Neural progenitor cell (in vitro differentiated cells): ENCODE measurements around the gene ZNF771. TPM values are rescaled to one million over a fixed set of nuclear protein-coding genes. Genes with fewer than 3 reads are reported as not detected.

Source experiments
- DNase-seq: peaks from one replicate; pipeline ENCODE4 v3.0.0-alpha.2; 2016; ENCODE audit warnings: low spot score
- H2AFZ ChIP-seq: fragments of 200-600 bp; sonication (generic); replicated peaks from 2 replicates; pipeline ENCODE4 v1.6.1; 2016; ENCODE audit warnings: antibody characterized with exemption
- H3F3A ChIP-seq: fragments of 200-600 bp; sonication (generic); 2 replicates; pipeline ENCODE4 v1.6.1; 2016; ENCODE audit warnings: antibody characterized with exemption, low read depth
- H3K27ac ChIP-seq: fragments of 200-600 bp; sonication (generic); 2 replicates; pipeline ENCODE4 v1.5.1; 2016; ENCODE audit warnings: mild to moderate bottlenecking
- H3K27me3 ChIP-seq: fragments of 200-600 bp; sonication (generic); 2 replicates; pipeline ENCODE4 v1.6.1; 2016; ENCODE audit warnings: mild to moderate bottlenecking, moderate library complexity
- H3K36me3 ChIP-seq: fragments of 200-600 bp; sonication (generic); 2 replicates; pipeline ENCODE4 v1.5.1; 2016
- H3K4me1 ChIP-seq: fragments of 200-600 bp; sonication (generic); 2 replicates; pipeline ENCODE4 v1.6.1; 2016; ENCODE audit warnings: mixed run types
- H3K4me2 ChIP-seq: fragments of 200-600 bp; sonication (generic); 2 replicates; pipeline ENCODE4 v1.6.1; 2016
- H3K4me3 ChIP-seq: fragments of 200-600 bp; sonication (generic); 2 replicates; pipeline ENCODE4 v1.5.1; 2016
- H3K79me2 ChIP-seq: fragments of 200-600 bp; sonication (generic); 2 replicates; pipeline ENCODE4 v1.6.1; 2016; ENCODE audit warnings: low read depth
- H3K9ac ChIP-seq: fragments of 200-600 bp; sonication (generic); 2 replicates; pipeline ENCODE4 v1.6.1; 2016
- H3K9me3 ChIP-seq: fragments of 200-600 bp; sonication (generic); 2 replicates; pipeline ENCODE4 v1.5.1; 2016; ENCODE audit warnings: low read depth
- H4K20me1 ChIP-seq: fragments of 200-600 bp; sonication (generic); 2 replicates; pipeline ENCODE4 v1.6.1; 2016; ENCODE audit warnings: low read depth
- H3K27ac Mint-ChIP-seq: 3 replicates; pipeline ENCODE4 v1.8.0; 2021; ENCODE audit warnings: mixed read lengths
- H3K27me3 Mint-ChIP-seq: 2 replicates; pipeline ENCODE4 v1.8.0; 2022; ENCODE audit warnings: low read depth, mild to moderate bottlenecking, inconsistent platforms, moderate library complexity, mixed read lengths; ENCODE audit not compliant: insufficient read depth
- H3K36me3 Mint-ChIP-seq: 3 replicates; pipeline ENCODE4 v1.8.0; 2021; ENCODE audit warnings: mixed read lengths
- H3K4me1 Mint-ChIP-seq: 3 replicates; pipeline ENCODE4 v1.8.0; 2021; ENCODE audit warnings: mixed read lengths
- H3K4me3 Mint-ChIP-seq: 3 replicates; pipeline ENCODE4 v1.8.0; 2021; ENCODE audit warnings: mild to moderate bottlenecking, moderate library complexity, mixed read lengths
- H3K9me3 Mint-ChIP-seq: 3 replicates; pipeline ENCODE4 v1.8.0; 2020; ENCODE audit warnings: mixed read lengths
- CTCF ChIP-seq: fragments of 200-600 bp; sonication (generic); IDR thresholded peaks from 2 replicates; pipeline ENCODE4 v1.5.1; 2017; ENCODE audit warnings: antibody characterized with exemption, mild to moderate bottlenecking
- EZH2 ChIP-seq: fragments of 200-600 bp; sonication (generic); IDR thresholded peaks from 2 replicates; pipeline ENCODE4 v1.6.1; 2017; ENCODE audit warnings: antibody characterized with exemption, mild to moderate bottlenecking, moderate library complexity
- EZH2phosphoT487 ChIP-seq: fragments of 200-600 bp; sonication (generic); IDR thresholded peaks from 2 replicates; pipeline ENCODE4 v1.6.1; 2017; ENCODE audit warnings: antibody characterized with exemption
- total RNA-seq: library from RNA; depleted of rRNA; stranded (reverse); fragments of >200 nt; gene quantifications from 2 replicates; pipeline ENCODE4 v1.2.3, GENCODE V29; 2015; ENCODE audit warnings: low replicate concordance

ZNF771 gene
- total RNA-seq, 1 donor from 2014 or later, result 6.0 TPM

GRCh38 chr16:30430428-30430970 is 23.1 kb downstream of the ZNF771 start:
- H3K27ac Mint-ChIP-seq, result no peak overlapping the region
- H3K27me3 Mint-ChIP-seq, result peaks cover 5% of the 10 kb centered on the region
- DNase-seq, result no peak
- peaks cover 5% of the 10 kb centered on the region for H3K4me1 Mint-ChIP-seq
- H3K4me3 Mint-ChIP-seq, result no peak overlapping the region
- no peak overlapping the region for H3K27ac ChIP-seq
- peaks cover 11% of the 10 kb centered on the region for H3K36me3 Mint-ChIP-seq
- H3K4me2 ChIP-seq, result peak overlapping the region; percentile 49
- peak overlapping the region; percentile 87 for H2AFZ ChIP-seq
- no peaks in the 10 kb centered on the region for H3K9me3 ChIP-seq
- peaks cover 12% of the 10 kb centered on the region for H3K4me1 ChIP-seq
- no peak overlapping the region for H3K4me3 ChIP-seq
- TF ChIP-seq EZH2, result no peak
- peak; percentile 36 for TF ChIP-seq EZH2phosphoT487
- peak; percentile 10 for TF ChIP-seq CTCF
- H3K36me3 ChIP-seq, result no peaks in the 10 kb centered on the region
- no peaks in the 10 kb centered on the region for H3K9me3 Mint-ChIP-seq
- H4K20me1 ChIP-seq, result no peaks in the 10 kb centered on the region
- H3K27me3 ChIP-seq, result peaks cover 7% of the 10 kb centered on the region
- H3K79me2 ChIP-seq, result peaks cover 31% of the 10 kb centered on the region
- peaks cover 15% of the 10 kb centered on the region for H3F3A ChIP-seq
- no peak overlapping the region for H3K9ac ChIP-seq

- Histone ChIP-seq H3K36me3 (no peaks in the 10 kb centered on the region), H3K4me1 (peaks cover 4% of the 10 kb centered on the region), H3F3A (peaks cover 10% of the 10 kb centered on the region), H3K79me2 (no peaks in the 10 kb centered on the region), H3K27ac (no peak overlapping the region), H3K4me3 (no peak overlapping the region), H2AFZ (no peak overlapping the region), H3K9ac (no peak overlapping the region), H3K27me3 (peaks cover 7% of the 10 kb centered on the region), H4K20me1 (no peaks in the 10 kb centered on the region), H3K9me3 (no peaks in the 10 kb centered on the region), H3K4me2 (no peak overlapping the region)
- peaks cover 6% of the 10 kb centered on the region for H3K27me3 Mint-ChIP-seq
- H3K4me3 Mint-ChIP-seq, result no peak overlapping the region
- H3K36me3 Mint-ChIP-seq, result no peaks in the 10 kb centered on the region
- no peaks in the 10 kb centered on the region for H3K9me3 Mint-ChIP-seq
- no peak overlapping the region for H3K27ac Mint-ChIP-seq
- no peak for DNase-seq
- H3K4me1 Mint-ChIP-seq, result no peaks in the 10 kb centered on the region
- TF ChIP-seq EZH2, result no peak
- no peak for TF ChIP-seq EZH2phosphoT487
- TF ChIP-seq CTCF, result no peak
Measured at GRCh38 chr16:30434852-30435251, 27.4 kb downstream of the ZNF771 start.

GRCh38 chr16:30437511-30438046 is 30.2 kb downstream of the ZNF771 start:
- H3K9ac ChIP-seq, result no peak overlapping the region
- Mint-ChIP-seq H3K36me3 (no peaks in the 10 kb centered on the region), H3K4me3 (no peak overlapping the region), H3K27ac (no peak overlapping the region), H3K9me3 (no peaks in the 10 kb centered on the region), H3K27me3 (peaks cover 8% of the 10 kb centered on the region), H3K4me1 (no peaks in the 10 kb centered on the region)
- H3K9me3 ChIP-seq, result no peaks in the 10 kb centered on the region
- no peak for TF ChIP-seq CTCF
- TF ChIP-seq EZH2, result no peak
- no peak for TF ChIP-seq EZH2phosphoT487
- no peaks in the 10 kb centered on the region for H3F3A ChIP-seq
- H3K27me3 ChIP-seq, result peaks cover 7% of the 10 kb centered on the region
- H3K4me1 ChIP-seq, result no peaks in the 10 kb centered on the region
- H2AFZ ChIP-seq, result no peak overlapping the region
- DNase-seq, result no peak
- no peak overlapping the region for H3K4me2 ChIP-seq
- no peaks in the 10 kb centered on the region for H3K79me2 ChIP-seq
- no peak overlapping the region for H3K27ac ChIP-seq
- no peaks in the 10 kb centered on the region for H3K36me3 ChIP-seq
- no peaks in the 10 kb centered on the region for H4K20me1 ChIP-seq
- H3K4me3 ChIP-seq, result no peak overlapping the region
